Measurements from ENCODE around the gene BCL2L13.

GRCh38 chr22:17633217-17633997, 5.2 kb upstream of the BCL2L13 start:
- TF ChIP-seq POLR2A (IDR thresholded peaks at IDR 0.05; ENCODE audit: low read depth, low read length) (no peak), TAF1 (IDR thresholded peaks at IDR 0.05; ENCODE audit: borderline replicate concordance, low read depth, low read length) (no peak)

Measured in GM12892 (cell line).